WTC11 (cell line): ENCODE results near the gene PDLIM1. TPM values are rescaled to one million over a fixed set of nuclear protein-coding genes. Genes with fewer than 3 reads are reported as not detected.
"Not testable (repeated sequence)": the region's sequence is repeated elsewhere in the genome, so short reads cannot be mapped to it uniquely, and the experiment has no call there.

Experiments used
- ATAC-seq: fragments of 200-7000 bp; cut with Tn5 transposase; 2 replicates; pipeline ENCODE4 v1.10.0; 2021; ENCODE audit warnings: mild to moderate bottlenecking, moderate library complexity
- CTCF ChIA-PET: fragments of 300-600 bp; sonication (Branson Sonifier 250); formaldehyde crosslinking; loops from one replicate; lab custom pipeline; 2021; ENCODE audit warnings: antibody characterized with exemption; lab: Charles Lee
- POLR2A ChIA-PET: fragments of 350-600 bp; sonication (Branson Sonifier 250); formaldehyde crosslinking; loops from one replicate; lab custom pipeline; 2021; ENCODE audit warnings: antibody characterized with exemption; lab: Charles Lee
- DNase-seq: peaks from one replicate; pipeline ENCODE4 v3.0.0; 2021; ENCODE audit warnings: low spot score
- H3K27ac Mint-ChIP-seq: 2 replicates; pipeline ENCODE4 v1.8.0; 2021; ENCODE audit warnings: mixed read lengths
- H3K27me3 Mint-ChIP-seq: 2 replicates; pipeline ENCODE4 v1.8.0; 2021; ENCODE audit warnings: low read depth, mild to moderate bottlenecking, moderate library complexity, mixed read lengths
- H3K36me3 Mint-ChIP-seq: 2 replicates; pipeline ENCODE4 v1.8.0; 2021; ENCODE audit warnings: mixed read lengths
- H3K4me1 Mint-ChIP-seq: 2 replicates; pipeline ENCODE4 v1.8.0; 2022; ENCODE audit warnings: mixed read lengths
- H3K4me3 Mint-ChIP-seq: 2 replicates; pipeline ENCODE4 v1.8.0; 2021; ENCODE audit warnings: mild to moderate bottlenecking, moderate library complexity, mixed read lengths
- H3K9me3 Mint-ChIP-seq: 2 replicates; pipeline ENCODE4 v1.8.0; 2021; ENCODE audit warnings: mixed read lengths
- CBFB ChIP-seq: sonication (generic); formaldehyde crosslinking; IDR thresholded peaks from 2 replicates; pipeline ENCODE4 v1.8.1; 2022; ENCODE audit warnings: mild to moderate bottlenecking, low read depth, missing genetic modification reagents
- CDX4 ChIP-seq: fragments of 250-450 bp; sonication (Bioruptor Pico); IDR thresholded peaks from 2 replicates; pipeline ENCODE4 v1.9.0; 2021; ENCODE audit warnings: moderate library complexity, mild to moderate bottlenecking, inconsistent platforms, borderline replicate concordance
- HMGA2 ChIP-seq: fragments of 250-450 bp; sonication (Bioruptor Pico); IDR thresholded peaks from 2 replicates; pipeline ENCODE4 v1.4.0; 2021; ENCODE audit warnings: mild to moderate bottlenecking, moderate library complexity
- IRF2 ChIP-seq: sonication (generic); formaldehyde crosslinking; IDR thresholded peaks from 2 replicates; pipeline ENCODE4 v1.8.0; 2022; ENCODE audit warnings: low read depth, missing genetic modification reagents, borderline replicate concordance
- MAX ChIP-seq: sonication (generic); formaldehyde crosslinking; IDR thresholded peaks from 2 replicates; pipeline ENCODE4 v1.8.0; 2022; ENCODE audit warnings: mild to moderate bottlenecking, missing genetic modification reagents
- NFE2L1 ChIP-seq: sonication (generic); formaldehyde crosslinking; IDR thresholded peaks from 2 replicates; pipeline ENCODE4 v1.8.1; 2023; ENCODE audit warnings: missing genetic modification reagents
- NR3C1 ChIP-seq: sonication (generic); formaldehyde crosslinking; conservative IDR thresholded peaks from 2 replicates; pipeline ENCODE4 v1.8.1; 2023; ENCODE audit warnings: low read depth, mild to moderate bottlenecking, missing genetic modification reagents
- ZBTB21 ChIP-seq: sonication (generic); formaldehyde crosslinking; IDR thresholded peaks from 2 replicates; pipeline ENCODE4 v1.8.1; 2023; ENCODE audit warnings: mild to moderate bottlenecking, missing genetic modification reagents, borderline replicate concordance
- ZNF121 ChIP-seq: sonication (generic); formaldehyde crosslinking; IDR thresholded peaks from 2 replicates; pipeline ENCODE4 v1.8.0; 2023; ENCODE audit warnings: missing genetic modification reagents
- total RNA-seq: library from RNA; stranded (reverse); gene quantifications from 3 replicates; pipeline ENCODE4 v1.2.3, GENCODE V29; 2021
- TF ChIP-seq, protein P1 (sequence below): sonication (generic); formaldehyde crosslinking; IDR thresholded peaks from 2 replicates; pipeline ENCODE4 v1.8.1; 2022; ENCODE audit warnings: mild to moderate bottlenecking, missing genetic modification reagents, moderate library complexity, borderline replicate concordance
- TF ChIP-seq, protein P2 (sequence below): sonication (generic); formaldehyde crosslinking; IDR thresholded peaks from 2 replicates; pipeline ENCODE4 v1.8.1; 2023; ENCODE audit warnings: mild to moderate bottlenecking, missing genetic modification reagents
- TF ChIP-seq, protein P3 (sequence below): sonication (generic); formaldehyde crosslinking; conservative IDR thresholded peaks from 2 replicates; pipeline ENCODE4 v1.8.1; 2022; ENCODE audit warnings: mild to moderate bottlenecking, missing genetic modification reagents
- TF ChIP-seq, protein P4 (sequence below): sonication (generic); formaldehyde crosslinking; IDR thresholded peaks from 2 replicates; pipeline ENCODE4 v1.8.1; 2023; ENCODE audit warnings: mild to moderate bottlenecking, missing genetic modification reagents, moderate library complexity

The PDLIM1 gene
- total RNA-seq, 1 experiment from 2014 or later, result 223 TPM

GRCh38 chr10:95209509-95210127, 81.2 kb downstream of the PDLIM1 start:
- TF ChIP-seq, protein P1, sequence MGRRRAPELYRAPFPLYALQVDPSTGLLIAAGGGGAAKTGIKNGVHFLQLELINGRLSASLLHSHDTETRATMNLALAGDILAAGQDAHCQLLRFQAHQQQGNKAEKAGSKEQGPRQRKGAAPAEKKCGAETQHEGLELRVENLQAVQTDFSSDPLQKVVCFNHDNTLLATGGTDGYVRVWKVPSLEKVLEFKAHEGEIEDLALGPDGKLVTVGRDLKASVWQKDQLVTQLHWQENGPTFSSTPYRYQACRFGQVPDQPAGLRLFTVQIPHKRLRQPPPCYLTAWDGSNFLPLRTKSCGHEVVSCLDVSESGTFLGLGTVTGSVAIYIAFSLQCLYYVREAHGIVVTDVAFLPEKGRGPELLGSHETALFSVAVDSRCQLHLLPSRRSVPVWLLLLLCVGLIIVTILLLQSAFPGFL (CRISPR knock-in tag), result no peak
- peak; percentile 96 for TF ChIP-seq HMGA2
- no peak for ATAC-seq
- Mint-ChIP-seq H3K27me3 (no peaks in the 10 kb centered on the region), H3K9me3 (peaks cover 11% of the 10 kb centered on the region), H3K4me1 (peaks cover 16% of the 10 kb centered on the region), H3K27ac (peak overlapping the region; percentile 92), H3K4me3 (no peak overlapping the region), H3K36me3 (peaks cover 17% of the 10 kb centered on the region)
- DNase-seq, result no peak
- ChIA-PET POLR2A (no interaction called here), CTCF (interaction anchor here (0.7 to 1.7 kb wide), 8 partner anchors 10 to 395 kb away, joined by 3 to 17 read pairs (median 3); no protein-coding TSS in a partner anchor)

- ChIA-PET CTCF (interaction anchor here (0.7 to 1.0 kb wide), 6 partner anchors 11 to 396 kb away, joined by 3 to 17 read pairs (median 3); no protein-coding TSS in a partner anchor), POLR2A (no interaction called here)
- no peaks in the 10 kb centered on the region for H3K27me3 Mint-ChIP-seq
- ATAC-seq (peak; percentile 82), DNase-seq (no peak)
- peaks cover 23% of the 10 kb centered on the region for H3K36me3 Mint-ChIP-seq
- H3K4me3 Mint-ChIP-seq, result no peak overlapping the region
- H3K27ac Mint-ChIP-seq, result peak overlapping the region; percentile 92
- peaks cover 13% of the 10 kb centered on the region for H3K9me3 Mint-ChIP-seq
- peaks cover 17% of the 10 kb centered on the region for H3K4me1 Mint-ChIP-seq
- no peak for TF ChIP-seq CDX4 (CRISPR knock-in tag)
- TF ChIP-seq MAX, result no peak
- TF ChIP-seq IRF2, result no peak
- TF ChIP-seq, protein P2, sequence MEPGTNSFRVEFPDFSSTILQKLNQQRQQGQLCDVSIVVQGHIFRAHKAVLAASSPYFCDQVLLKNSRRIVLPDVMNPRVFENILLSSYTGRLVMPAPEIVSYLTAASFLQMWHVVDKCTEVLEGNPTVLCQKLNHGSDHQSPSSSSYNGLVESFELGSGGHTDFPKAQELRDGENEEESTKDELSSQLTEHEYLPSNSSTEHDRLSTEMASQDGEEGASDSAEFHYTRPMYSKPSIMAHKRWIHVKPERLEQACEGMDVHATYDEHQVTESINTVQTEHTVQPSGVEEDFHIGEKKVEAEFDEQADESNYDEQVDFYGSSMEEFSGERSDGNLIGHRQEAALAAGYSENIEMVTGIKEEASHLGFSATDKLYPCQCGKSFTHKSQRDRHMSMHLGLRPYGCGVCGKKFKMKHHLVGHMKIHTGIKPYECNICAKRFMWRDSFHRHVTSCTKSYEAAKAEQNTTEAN (CRISPR knock-in tag), result no peak
- no peak for TF ChIP-seq CBFB (CRISPR knock-in tag)
- 0 out of 2 replicates have a peak, but pooled peaks have one; percentile 42 for TF ChIP-seq NR3C1 (CRISPR knock-in tag)
These were observed 82.0 kb downstream of the PDLIM1 start for GRCh38 chr10:95208702-95209391.

GRCh38 chr10:95202865-95203264, 87.9 kb downstream of the PDLIM1 start:
- Mint-ChIP-seq H3K9me3 (peaks cover 18% of the 10 kb centered on the region), H3K4me1 (peaks cover 22% of the 10 kb centered on the region), H3K36me3 (peaks cover 27% of the 10 kb centered on the region)
- POLR2A ChIA-PET, result interaction anchor here (0.7 kb wide), 1 partner anchor 30 kb away, joined by 5 read pairs; no protein-coding TSS in a partner anchor
- CTCF ChIA-PET, result interaction anchor here (0.6 to 2.7 kb wide), 5 partner anchors 40 to 415 kb away, joined by 3 to 53 read pairs (median 11); no protein-coding TSS in a partner anchor
- not testable (repeated sequence) for ATAC-seq, H3K27ac Mint-ChIP-seq, H3K27me3 Mint-ChIP-seq, H3K4me3 Mint-ChIP-seq, DNase-seq

DNA sequence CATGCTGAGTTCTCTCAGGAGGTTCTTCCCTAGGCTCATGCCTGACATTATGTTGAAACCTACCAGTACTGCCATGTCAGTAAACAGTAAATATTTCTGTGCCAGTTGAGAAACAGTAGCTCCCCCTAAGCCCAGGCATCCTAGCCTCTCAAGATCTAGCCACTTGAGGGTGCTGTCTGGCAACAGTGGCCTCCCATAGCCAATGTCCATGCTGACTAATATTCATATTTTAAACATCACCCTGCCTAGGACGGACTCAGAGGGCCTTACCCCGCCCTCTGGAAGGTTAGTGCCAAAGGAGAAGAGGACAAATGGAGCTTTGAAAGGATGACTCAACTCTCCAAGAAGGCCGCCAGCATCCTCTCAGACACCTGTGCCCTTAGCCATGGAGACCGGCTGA, 89.1 kb downstream of the PDLIM1 start:
- Mint-ChIP-seq H3K27me3 (no peaks in the 10 kb centered on the region), H3K4me3 (no peak overlapping the region), H3K9me3 (peaks cover 18% of the 10 kb centered on the region), H3K4me1 (peaks cover 25% of the 10 kb centered on the region), H3K36me3 (peaks cover 27% of the 10 kb centered on the region), H3K27ac (no peak overlapping the region)
- DNase-seq (no peak), ATAC-seq (peak; percentile 60)
- POLR2A ChIA-PET, result no interaction called here
- CTCF ChIA-PET, result interaction anchor here (0.6 to 2.7 kb wide), 10 partner anchors 21 to 190 kb away, joined by 3 to 53 read pairs (median 4); no protein-coding TSS in a partner anchor
- TF ChIP-seq NFE2L1 (CRISPR knock-in tag), result no peak
- TF ChIP-seq, protein P3, sequence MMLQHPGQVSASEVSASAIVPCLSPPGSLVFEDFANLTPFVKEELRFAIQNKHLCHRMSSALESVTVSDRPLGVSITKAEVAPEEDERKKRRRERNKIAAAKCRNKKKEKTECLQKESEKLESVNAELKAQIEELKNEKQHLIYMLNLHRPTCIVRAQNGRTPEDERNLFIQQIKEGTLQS (CRISPR knock-in tag), result no peak
- no peak for TF ChIP-seq ZNF121 (CRISPR knock-in tag)
- TF ChIP-seq, protein P4, sequence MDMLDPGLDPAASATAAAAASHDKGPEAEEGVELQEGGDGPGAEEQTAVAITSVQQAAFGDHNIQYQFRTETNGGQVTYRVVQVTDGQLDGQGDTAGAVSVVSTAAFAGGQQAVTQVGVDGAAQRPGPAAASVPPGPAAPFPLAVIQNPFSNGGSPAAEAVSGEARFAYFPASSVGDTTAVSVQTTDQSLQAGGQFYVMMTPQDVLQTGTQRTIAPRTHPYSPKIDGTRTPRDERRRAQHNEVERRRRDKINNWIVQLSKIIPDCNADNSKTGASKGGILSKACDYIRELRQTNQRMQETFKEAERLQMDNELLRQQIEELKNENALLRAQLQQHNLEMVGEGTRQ (CRISPR knock-in tag), result no peak
- TF ChIP-seq ZBTB21, result no peak
